Activated CD4-positive, alpha-beta T cell treated with anti-CD3 and anti-CD28 coated beads, Interleukin-2, amount 50 U/mL, for 4 hours (primary cell): ENCODE measurements around the gene SLC11A2.
A peak's percentile ranks its signal among the peaks of the same experiment; 100 is the strongest.

Experiments used
- DNase-seq, 2 experiments: peaks; one replicate each; pipeline ENCODE4 v3.0.0-alpha.2; 2020

Gene SLC11A2

GRCh38 chr12:51025836-51026638 is at the start of gene SLC11A2:
Gene SLC11A2 (minus strand): TSS chr12:51026384. CDS start chr12:51010728, 15,656 bp downstream.
- peak; percentile 90 to 91 for DNase-seq

- DNase-seq, result no peak
Measured at GRCh38 chr12:51075390-51075789, 49.2 kb upstream of the SLC11A2 start.

DNA sequence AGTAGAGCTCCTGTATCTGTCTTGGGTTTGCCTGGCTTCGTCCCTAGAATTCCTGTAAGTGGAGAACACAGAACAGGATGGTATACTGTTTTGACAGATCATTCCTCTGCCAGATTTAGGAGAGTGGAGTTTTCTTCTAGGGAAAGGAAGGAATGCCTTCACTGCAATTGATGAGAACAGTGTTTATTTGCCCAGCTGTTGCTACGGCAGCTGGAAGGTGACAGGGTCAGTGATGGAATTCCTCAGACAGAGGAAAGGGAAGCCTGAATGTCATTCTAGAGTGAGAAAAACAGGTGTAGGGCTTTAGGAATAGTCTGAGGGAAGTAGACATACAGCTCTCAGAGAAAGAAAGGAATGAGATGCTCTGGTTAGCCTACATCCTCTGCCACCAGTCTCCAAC is 45.5 kb upstream of the SLC11A2 start:
- DNase-seq, result no peak

- no peak for DNase-seq
Measured at GRCh38 chr12:51070004-51070403, 43.8 kb upstream of the SLC11A2 start.

DNA sequence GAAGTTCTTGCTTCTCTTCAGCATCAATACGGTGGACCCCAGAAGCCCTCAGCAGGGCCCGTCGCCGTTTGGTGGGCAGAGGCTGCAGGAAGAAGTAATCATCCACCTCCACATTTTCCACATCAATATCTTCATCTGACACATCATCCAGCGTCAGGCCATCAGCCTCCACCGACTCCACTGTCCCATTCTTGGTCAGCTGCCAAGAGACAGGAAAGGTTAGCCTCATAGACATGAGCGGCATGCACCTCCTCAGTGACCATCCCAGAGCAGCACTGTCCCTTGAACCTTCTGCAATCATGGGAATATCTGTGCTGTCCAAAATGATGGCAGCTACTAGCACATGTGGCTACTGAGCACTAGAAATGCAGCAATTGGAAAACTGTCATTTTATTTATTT is 41.6 kb upstream of the SLC11A2 start:
- DNase-seq, result no peak

- DNase-seq, result no peak
Measured at GRCh38 chr12:51067229-51067628, 41.0 kb upstream of the SLC11A2 start.

GRCh38 chr12:51065530-51065929 is 39.3 kb upstream of the SLC11A2 start:
- DNase-seq, result no peak

GRCh38 chr12:51062631-51063397 is 36.6 kb upstream of the SLC11A2 start:
- no peak for DNase-seq

DNA sequence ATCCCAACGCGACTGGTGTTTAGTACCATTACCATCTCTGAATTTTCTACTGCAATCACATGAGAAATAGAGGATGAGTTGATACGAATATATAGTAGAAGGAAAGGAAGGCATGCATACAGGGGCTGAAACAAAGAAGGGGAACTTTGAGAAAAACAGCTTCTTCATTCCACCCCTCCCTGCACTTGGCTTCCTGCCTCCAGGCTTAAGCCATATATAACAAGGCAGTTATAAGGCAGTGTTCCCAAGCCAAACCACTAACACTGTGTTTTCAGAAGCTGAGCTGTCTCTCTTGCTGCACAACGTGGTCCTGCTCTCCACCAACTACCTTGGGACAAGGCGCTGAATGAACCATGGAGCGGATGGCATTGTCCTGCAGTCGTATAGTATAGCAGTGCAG is 32.9 kb upstream of the SLC11A2 start:
- no peak for DNase-seq

GRCh38 chr12:51056242-51056641 is 30.1 kb upstream of the SLC11A2 start:
- no peak for DNase-seq

DNA sequence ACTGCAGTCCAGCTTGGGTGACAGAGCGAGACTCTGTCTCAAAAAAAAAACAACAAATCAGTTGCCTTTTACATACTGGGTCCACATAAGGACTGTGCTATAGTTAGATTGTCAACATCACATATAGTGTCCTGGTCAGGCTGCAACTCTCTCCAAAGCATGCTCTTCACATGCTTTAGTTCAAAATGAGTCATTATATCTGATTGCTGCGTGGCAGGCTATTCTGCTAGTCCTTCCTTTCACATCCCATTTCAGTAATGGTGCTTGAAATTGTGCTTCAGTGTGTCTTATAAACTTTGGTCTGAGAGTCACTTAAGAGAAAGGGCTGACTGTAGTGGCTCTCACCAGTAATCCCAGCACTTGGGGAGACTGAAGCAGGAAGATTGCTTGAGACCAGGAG is 28.9 kb upstream of the SLC11A2 start:
- no peak for DNase-seq

- no peak for DNase-seq
Measured at GRCh38 chr12:51051787-51052186, 25.6 kb upstream of the SLC11A2 start.

- DNase-seq, result no peak
Measured at GRCh38 chr12:51049525-51049924, 23.3 kb upstream of the SLC11A2 start.

DNA sequence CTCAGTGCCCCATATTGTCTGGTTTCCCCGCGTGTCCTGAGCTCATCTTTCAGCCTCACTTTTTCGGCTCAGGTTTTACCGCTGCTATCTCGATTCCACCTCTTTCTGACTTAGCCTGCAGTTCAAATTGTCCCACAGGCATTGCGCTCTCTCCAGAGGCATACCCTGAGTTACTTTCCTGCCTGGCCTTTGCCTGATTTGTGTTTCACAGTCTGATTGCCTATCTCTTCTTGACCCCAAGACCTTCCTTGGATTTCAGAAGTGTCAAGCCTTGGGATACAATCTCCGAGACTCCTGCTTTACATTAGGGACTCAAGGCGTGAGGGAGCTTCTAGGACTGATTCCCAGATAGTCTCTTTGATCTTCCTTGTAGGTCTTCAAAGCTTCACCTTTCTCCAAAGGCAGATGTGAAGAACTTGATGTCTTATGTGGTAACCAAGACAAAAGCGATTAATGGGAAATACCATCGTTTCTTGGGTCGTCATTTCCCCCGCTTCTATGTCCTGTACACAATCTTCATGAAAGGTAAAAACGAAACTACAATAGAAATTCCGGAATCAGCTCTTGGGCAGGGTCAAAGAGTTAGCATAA is 22.6 kb upstream of the SLC11A2 start:
- DNase-seq, result no peak

GRCh38 chr12:51047655-51048540 is 21.7 kb upstream of the SLC11A2 start, which contains the start of gene LETMD1:
Gene LETMD1 (plus strand): TSS chr12:51048327. CDS start chr12:51048357, 30 bp downstream.
- peak; percentile 84 to 86 for DNase-seq

DNA sequence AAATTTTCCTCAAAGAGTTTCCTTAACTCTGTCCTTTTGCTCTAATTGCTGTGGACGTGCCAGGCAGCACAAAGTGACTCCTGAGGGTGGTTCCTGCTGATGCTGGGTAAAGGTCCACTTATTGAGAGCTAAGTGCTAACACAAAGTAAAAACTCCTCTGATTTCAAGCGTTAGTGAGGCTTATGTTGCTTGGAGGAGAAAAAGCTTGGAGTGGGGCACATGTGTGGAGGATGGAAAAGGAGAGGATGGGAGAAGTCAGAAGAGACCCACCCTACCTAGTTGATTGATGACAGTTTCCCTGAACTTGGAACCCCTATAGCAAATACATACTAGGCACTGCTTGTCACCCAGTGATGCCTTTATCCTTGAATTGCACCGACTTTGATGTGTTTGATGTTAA is 10.1 kb upstream of the SLC11A2 start:
- DNase-seq, result no peak

- DNase-seq, result no peak
Measured at GRCh38 chr12:51033457-51034089, 7.4 kb upstream of the SLC11A2 start.

DNA sequence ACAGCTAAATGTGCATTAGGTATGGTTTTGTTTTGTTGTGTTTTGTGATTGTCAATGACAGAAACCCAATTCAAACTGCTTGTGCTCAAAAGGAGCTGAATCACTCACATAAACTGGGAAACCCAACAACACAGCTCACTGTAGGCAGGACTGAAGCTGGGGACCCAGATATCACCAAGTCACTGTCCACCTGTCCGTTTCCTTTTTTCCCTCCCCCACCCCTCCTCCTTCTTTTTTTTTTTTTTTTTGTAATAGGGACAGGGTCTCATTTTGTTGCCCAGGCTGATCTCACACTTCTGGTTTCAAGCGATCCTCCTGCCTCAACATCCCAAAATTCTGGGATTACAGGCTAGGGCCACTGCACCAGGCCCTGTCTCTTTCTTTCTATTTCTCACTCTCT is 6.9 kb upstream of the SLC11A2 start:
- DNase-seq, result no peak

GRCh38 chr12:51028813-51029150 is 2.6 kb upstream of the SLC11A2 start:
- no peak for DNase-seq

DNA sequence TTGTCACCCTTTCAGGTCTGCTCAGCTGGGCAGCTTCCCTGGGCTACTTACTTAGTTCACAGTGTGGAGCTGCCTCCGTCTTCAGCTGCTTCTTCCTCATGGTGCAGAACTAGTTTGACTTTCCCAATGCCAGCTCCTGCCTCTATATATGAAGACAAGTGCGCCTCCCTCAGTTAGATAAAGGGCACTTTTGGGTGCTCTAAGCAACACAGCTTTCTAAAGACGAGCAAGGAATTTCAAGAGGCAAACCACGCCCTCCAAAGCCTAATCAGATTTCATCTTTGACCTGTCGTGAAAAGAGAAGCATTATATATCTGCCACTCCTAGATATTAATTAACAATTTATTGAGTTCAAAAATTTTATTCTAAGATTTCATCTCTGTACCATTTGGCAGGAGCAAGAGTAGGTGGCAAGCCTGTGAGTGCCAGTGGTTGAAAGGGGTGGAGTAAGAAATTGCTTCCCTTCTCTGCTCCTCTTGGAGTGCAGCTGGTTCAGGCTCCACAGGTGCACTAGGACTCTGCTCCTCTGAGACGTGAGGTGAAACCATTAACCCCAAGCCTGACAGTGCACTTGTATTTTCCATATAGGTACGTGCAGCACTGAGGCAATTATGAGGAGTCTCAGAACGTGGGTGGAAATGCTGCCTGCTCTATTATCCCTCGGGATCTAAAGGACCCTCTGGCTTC is 2.1 kb upstream of the SLC11A2 start:
- peak in 1 of 2 experiments; percentile 4 for DNase-seq

DNA sequence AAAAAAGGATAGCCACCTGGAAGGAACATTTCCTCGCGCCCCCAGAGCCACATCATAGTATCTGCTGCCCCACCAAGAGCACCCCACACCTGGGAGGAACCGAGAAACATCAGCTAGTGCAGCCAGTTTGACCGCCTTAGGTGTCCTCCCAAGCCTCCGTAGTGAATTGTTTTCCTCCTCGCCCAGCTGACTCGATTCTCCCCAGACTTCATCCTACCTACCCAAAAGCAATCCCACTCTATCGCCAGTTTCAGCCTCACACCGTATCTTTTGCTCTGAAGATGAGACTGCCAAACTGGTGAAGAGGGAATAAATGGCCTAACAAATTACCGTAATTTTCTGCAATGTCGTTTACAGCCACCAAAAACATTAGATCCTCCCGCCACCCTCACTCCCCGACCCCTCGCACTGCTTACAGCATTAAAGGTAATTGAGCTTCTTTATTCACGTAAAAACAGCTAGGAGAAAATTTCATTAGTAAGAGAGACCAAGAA is 1.2 kb upstream of the SLC11A2 start:
- no peak for DNase-seq
